Measurements from ENCODE around the gene DAZ4. TPM values are rescaled to one million over a fixed set of nuclear protein-coding genes. Genes with fewer than 3 reads are reported as not detected.
"Not testable (repeated sequence)": the region's sequence is repeated elsewhere in the genome, so short reads cannot be mapped to it uniquely, and the experiment has no call there.

The DAZ4 gene
- total and polyA plus RNA-seq, 2 of the 8 experiments (the other 6 are each of a cell fraction or from before 2014, with no cell fraction given): not detected

GRCh38 chrY:24825069-24825468 lies 8.7 kb upstream of the DAZ4 start:
- H3K14ac ChIP-seq (ENCODE audit: insufficient read length); H3K79me2 ChIP-seq (ENCODE audit: control insufficient read depth in 1 of 2, insufficient read depth in 2 of 2, low read length in 2 of 2); CTCF ChIA-PET (ENCODE audit: partially characterized antibody); FAIRE-seq; H2AFZ ChIP-seq (ENCODE audit: low read length); H3K9me3 ChIP-seq (ENCODE audit: insufficient read depth in 2 of 2, low read depth in 1 of 2, low read length in 1 of 2); H3K23ac ChIP-seq (ENCODE audit: insufficient read length); H3K4me1 ChIP-seq (replicated peaks in 1 of 4; ENCODE audit: control insufficient read depth in 3 of 4, insufficient read depth in 4 of 4, low read length in 3 of 4); POLR2A ChIA-PET (ENCODE audit: partially characterized antibody); H2BK120ac ChIP-seq (replicated peaks; ENCODE audit: low read depth, low read length); H3K27ac ChIP-seq (ENCODE audit: low read depth, low read length); H3K27me3 ChIP-seq (replicated peaks in 1 of 4; ENCODE audit: control insufficient read depth in 3 of 4, extremely low read depth in 1 of 4, insufficient read depth in 3 of 4, low read length in 3 of 4); H4K8ac ChIP-seq (ENCODE audit: extremely low read depth, insufficient read depth, low read length); H2AK5ac ChIP-seq (ENCODE audit: low read depth, low read length); H2BK20ac ChIP-seq (ENCODE audit: low read length); H3K4me3 ChIP-seq (ENCODE audit: extremely low read depth in 1 of 4, insufficient read depth in 2 of 4, low read depth in 3 of 4, low read length in 4 of 4); H3K4me2 ChIP-seq (ENCODE audit: insufficient read depth in 1 of 2, low read depth in 2 of 2, low read length in 2 of 2); H3K9ac ChIP-seq (replicated peaks in 1 of 4; ENCODE audit: extremely low read depth in 1 of 4, low read depth in 3 of 4, low read length in 3 of 4); H4K5ac ChIP-seq (ENCODE audit: insufficient read length, low read depth, low read length); H3K23me2 ChIP-seq (ENCODE audit: low read depth, low read length); H3K79me1 ChIP-seq (ENCODE audit: low read depth, low read length); H3K36me3 ChIP-seq (ENCODE audit: control insufficient read depth in 2 of 4, insufficient read depth in 4 of 4, low read length in 3 of 4); H3K4ac ChIP-seq (replicated peaks; ENCODE audit: insufficient read length, low read depth, low read length); H2BK15ac ChIP-seq (ENCODE audit: low read length); H2BK12ac ChIP-seq (ENCODE audit: low read depth, low read length); DNase-seq (ENCODE audit: low read depth in 1 of 2, low spot score in 2 of 2); H3K56ac ChIP-seq (replicated peaks; ENCODE audit: insufficient read length, low read depth, low read length); H4K20me1 ChIP-seq (replicated peaks in 1 of 2; ENCODE audit: control insufficient read depth in 1 of 2, insufficient read depth in 2 of 2, low read length in 2 of 2); H3K18ac ChIP-seq (ENCODE audit: extremely low read depth, low read length); H4K91ac ChIP-seq (replicated peaks; ENCODE audit: insufficient read length, low read length); H2BK5ac ChIP-seq (ENCODE audit: low read depth, low read length): not testable (repeated sequence)
- no CpG with 5 or more reads among the region's 4 CpGs for WGBS, 2 experiments (ENCODE audit: extremely low coverage in 1 of 2, insufficient coverage in 1 of 2, insufficient read length in 1 of 2, insufficient replicate concordance in 2 of 2, low coverage in 1 of 2, low lambda C conversion rate in 2 of 2, missing lambda C conversion rate in 1 of 2)

Other genes with a start within 250 kb of the DAZ4 start
- not detected in 2 replicates for gene BPY2B, start 215.9 kb upstream of the DAZ4 start, total RNA-seq (2021; fragmentation: NEBNext Ultra II Directional; extraction: Animal tissue kit (Norgen Biotek cat#: 25700))
- not detected in 2 replicates for gene BPY2B, start 215.9 kb upstream of the DAZ4 start, polyA plus RNA-seq (2011; rRNA removed)
- gene DAZ3, start 20.5 kb upstream of the DAZ4 start, total RNA-seq (2021; fragmentation: NEBNext Ultra II Directional; extraction: Animal tissue kit (Norgen Biotek cat#: 25700)): not detected in 2 replicates
- not detected in 2 replicates for gene DAZ3, start 20.5 kb upstream of the DAZ4 start, polyA plus RNA-seq (2011; rRNA removed)
- not detected in 2 replicates for gene BPY2C, start 218.2 kb downstream of the DAZ4 start, total RNA-seq (2021; fragmentation: NEBNext Ultra II Directional; extraction: Animal tissue kit (Norgen Biotek cat#: 25700))
- not detected in 2 replicates for gene BPY2C, start 218.2 kb downstream of the DAZ4 start, polyA plus RNA-seq (2011; rRNA removed)

All from H1 (cell line).